SK-N-MC (cell line): ENCODE measurements around the gene ACSM4.

Experiments
- EZH2 ChIP-seq: fragments of 200-600 bp; sonication (generic); IDR thresholded peaks from one replicate; pipeline ENCODE4 v1.6.1; 2017; ENCODE audit warnings: antibody characterized with exemption
- FOXP2 ChIP-seq: optimal IDR thresholded peaks from 2 replicates; pipeline ENCODE3; 2011; ENCODE audit warnings: mild to moderate bottlenecking, moderate library complexity; ENCODE audit not compliant: insufficient read depth; ENCODE audit errors: extremely low read length, control extremely low read depth
- POLR2AphosphoS5 ChIP-seq: IDR thresholded peaks from 2 replicates; pipeline ENCODE4 v1.6.1; 2012; ENCODE audit warnings: mild to moderate bottlenecking, low read depth, low read length, borderline replicate concordance

GRCh38 chr12:7354529-7354928 lies 50.7 kb downstream of the ACSM4 start:
- TF ChIP-seq POLR2AphosphoS5 (no peak), EZH2 (no peak), FOXP2 (no peak)
